Measurements from ENCODE around the gene EGFLAM. TPM values are rescaled to one million over a fixed set of nuclear protein-coding genes. Genes with fewer than 3 reads are reported as not detected.

The EGFLAM gene
- total RNA-seq, 1 experiment from 2014 or later = 0.33 TPM

DNA sequence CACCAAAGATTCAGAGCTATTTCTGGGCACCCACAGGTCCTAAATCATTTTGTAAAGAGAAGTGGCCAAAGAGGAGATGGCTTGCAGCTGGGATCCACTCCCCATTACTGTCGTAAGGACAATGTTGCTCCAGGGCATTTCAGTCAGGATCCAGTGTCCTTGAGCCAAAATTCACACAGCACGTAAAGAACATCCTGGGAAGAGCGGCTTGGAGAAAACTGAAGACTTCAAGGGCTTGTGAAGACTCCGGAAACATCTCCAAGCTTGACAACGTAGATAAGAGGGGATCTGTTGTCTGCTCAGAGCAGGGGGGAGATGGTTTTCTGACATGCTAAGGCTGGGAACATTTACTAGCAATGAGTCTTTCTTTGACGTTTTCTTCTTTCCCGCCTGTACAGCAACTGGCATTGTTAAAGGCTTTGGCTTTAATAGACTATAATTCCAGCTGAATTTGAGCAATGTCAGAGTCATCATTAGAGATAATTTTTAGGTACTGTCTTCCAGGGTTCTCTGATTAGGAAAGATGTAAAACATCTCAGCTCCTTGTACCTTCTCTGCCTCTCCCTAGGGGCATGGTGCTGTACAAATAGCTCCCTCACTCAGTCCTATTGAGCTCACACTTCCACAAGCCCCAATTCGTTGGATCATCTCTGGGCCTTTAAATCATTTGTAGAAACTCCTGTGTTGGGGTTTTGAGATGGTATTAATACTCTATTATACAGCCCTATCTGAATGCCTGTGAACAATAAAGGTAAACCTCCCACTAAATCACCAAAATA lies 39.7 kb downstream of the EGFLAM start:
- Histone ChIP-seq H3K79me2 (ENCODE audit: insufficient read depth, low read length) (no peaks in the 10 kb centered on the region), H2AFZ (ENCODE audit: low read length) (no peak overlapping the region), H3K14ac (ENCODE audit: insufficient read depth, low read length) (no peak overlapping the region), H2BK120ac (ENCODE audit: low read depth, low read length, poor library complexity, severe bottlenecking) (no peak overlapping the region), H2BK15ac (ENCODE audit: low read depth, low read length) (no peak overlapping the region), H3K27ac (ENCODE audit: insufficient read length, low read depth, low read length) (no peak overlapping the region), H4K91ac (ENCODE audit: insufficient read length, low read depth, low read length) (no peak overlapping the region), H3K79me1 (ENCODE audit: insufficient read depth, low read depth, low read length, poor library complexity, severe bottlenecking) (no peaks in the 10 kb centered on the region), H4K5ac (ENCODE audit: insufficient read length, low read depth, low read length) (no peak overlapping the region), H2BK12ac (ENCODE audit: insufficient read length, low read depth, low read length) (no peak overlapping the region), H3K23ac (ENCODE audit: insufficient read length, low read depth, low read length) (no peak overlapping the region), H3K4ac (ENCODE audit: low read depth, low read length) (no peak overlapping the region), H2BK5ac (ENCODE audit: insufficient read length, low read length) (no peak overlapping the region), H3K4me1 (ENCODE audit: insufficient read depth, low read length) (no peaks in the 10 kb centered on the region), H3K23me2 (ENCODE audit: insufficient read length, low read depth, low read length, poor library complexity, severe bottlenecking) (no peaks in the 10 kb centered on the region), H2AK5ac (ENCODE audit: insufficient read length, low read length) (no peak overlapping the region), H3K27me3 (ENCODE audit: insufficient read depth, low read length) (no peaks in the 10 kb centered on the region), H3K18ac (ENCODE audit: insufficient read length, low read depth, low read length) (no peak overlapping the region), H3K56ac (ENCODE audit: insufficient read length, low read depth, low read length) (no peak overlapping the region), H3K9ac (ENCODE audit: extremely low read depth, insufficient read length, low read length) (no peak overlapping the region), H3K4me2 (ENCODE audit: insufficient read depth, insufficient read length, low read length) (no peak overlapping the region), H2BK20ac (ENCODE audit: low read depth, low read length, poor library complexity, severe bottlenecking) (no peak overlapping the region), H4K20me1 (ENCODE audit: control insufficient read depth, insufficient read depth, insufficient read length) (no peaks in the 10 kb centered on the region), H3T11ph (ENCODE audit: low read length) (no peak overlapping the region), H3K9me3 (ENCODE audit: control insufficient read depth, low read depth, low read length) (no peaks in the 10 kb centered on the region), H4K8ac (replicated peaks; ENCODE audit: insufficient read length, low read depth, low read length) (no peak overlapping the region)
- WGBS (ENCODE audit: extremely low coverage, insufficient read length, low lambda C conversion rate) = no CpG with 5 or more reads among the region's 8 CpGs
- no peak for DNase-seq
- H3K27me3 Mint-ChIP-seq (ENCODE audit: low read depth) = no peaks in the 10 kb centered on the region
- H3K9me3 Mint-ChIP-seq = peaks cover 6 to 7% of the 10 kb centered on the region in 2 experiments; a peak in 3 of 5 replicates
- no peak overlapping the region for H3K27ac Mint-ChIP-seq
- TF ChIP-seq, protein P1, sequence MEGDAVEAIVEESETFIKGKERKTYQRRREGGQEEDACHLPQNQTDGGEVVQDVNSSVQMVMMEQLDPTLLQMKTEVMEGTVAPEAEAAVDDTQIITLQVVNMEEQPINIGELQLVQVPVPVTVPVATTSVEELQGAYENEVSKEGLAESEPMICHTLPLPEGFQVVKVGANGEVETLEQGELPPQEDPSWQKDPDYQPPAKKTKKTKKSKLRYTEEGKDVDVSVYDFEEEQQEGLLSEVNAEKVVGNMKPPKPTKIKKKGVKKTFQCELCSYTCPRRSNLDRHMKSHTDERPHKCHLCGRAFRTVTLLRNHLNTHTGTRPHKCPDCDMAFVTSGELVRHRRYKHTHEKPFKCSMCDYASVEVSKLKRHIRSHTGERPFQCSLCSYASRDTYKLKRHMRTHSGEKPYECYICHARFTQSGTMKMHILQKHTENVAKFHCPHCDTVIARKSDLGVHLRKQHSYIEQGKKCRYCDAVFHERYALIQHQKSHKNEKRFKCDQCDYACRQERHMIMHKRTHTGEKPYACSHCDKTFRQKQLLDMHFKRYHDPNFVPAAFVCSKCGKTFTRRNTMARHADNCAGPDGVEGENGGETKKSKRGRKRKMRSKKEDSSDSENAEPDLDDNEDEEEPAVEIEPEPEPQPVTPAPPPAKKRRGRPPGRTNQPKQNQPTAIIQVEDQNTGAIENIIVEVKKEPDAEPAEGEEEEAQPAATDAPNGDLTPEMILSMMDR (conservative IDR thresholded peaks at IDR 0.05) = no peak
- peaks cover 4 to 5% of the 10 kb centered on the region in 2 experiments; a peak in 2 of 4 replicates for H3K4me1 Mint-ChIP-seq
- H3K4me3 Mint-ChIP-seq = no peak overlapping the region
- no peaks in the 10 kb centered on the region for H3K36me3 Mint-ChIP-seq (ENCODE audit: insufficient read depth in 1 of 3, low read depth in 3 of 3)
